Lower lobe of right lung (tissue), 2 donors: ENCODE measurements around the gene THUMPD3. TPM values are rescaled to one million over a fixed set of nuclear protein-coding genes. Genes with fewer than 3 reads are reported as not detected.

Experiments
- ATAC-seq, 2 donors: fragments of 200-7000 bp; cut with Tn5 transposase; one replicate each; pipeline ENCODE4 v1.9.1; 2020 to 2022; ENCODE audit warnings: mild to moderate bottlenecking in 2 of 2, moderate library complexity in 2 of 2
- DNase-seq: peaks from one replicate; pipeline ENCODE4 v3.0.0-alpha.2; 2020
- H3K27ac ChIP-seq: fragments of 200-600 bp; one replicate; pipeline ENCODE4 v1.8.0; 2022
- H3K27me3 ChIP-seq: fragments of 200-600 bp; one replicate; pipeline ENCODE4 v1.8.0; 2022; ENCODE audit warnings: low read depth
- H3K36me3 ChIP-seq: fragments of 200-600 bp; one replicate; pipeline ENCODE4 v1.8.0; 2022; ENCODE audit warnings: mild to moderate bottlenecking
- H3K4me1 ChIP-seq: fragments of 200-600 bp; one replicate; pipeline ENCODE4 v1.8.0; 2022
- H3K4me3 ChIP-seq: fragments of 200-600 bp; one replicate; pipeline ENCODE4 v1.8.0; 2022; ENCODE audit warnings: mild to moderate bottlenecking
- H3K9me3 ChIP-seq: fragments of 200-600 bp; one replicate; pipeline ENCODE4 v1.8.0; 2022
- intact Hi-C: fragments of 100-400 bp; cut with DNase I; formaldehyde crosslinking; loops from one replicate; pipeline ENCODE4 v1.11.0; 2022
- total RNA-seq: library from RNA; stranded (reverse); fragmentation: NEBNext Ultra II Directional; extraction: Animal tissue kit (Norgen Biotek cat#: 25700); gene quantifications from one replicate; pipeline ENCODE4 v1.2.1, GENCODE V29; 2021
- TF ChIP-seq, protein P1 (sequence below): fragments of 200-600 bp; IDR thresholded peaks from one replicate; pipeline ENCODE4 v1.8.0; 2022; ENCODE audit warnings: antibody characterized with exemption, mild to moderate bottlenecking
- donor health status: DM: no; HTN: yes; CAD: no; lungs with severe emphysema.

THUMPD3 gene
- total RNA-seq, 1 donor from 2014 or later = 29.2 TPM

DNA sequence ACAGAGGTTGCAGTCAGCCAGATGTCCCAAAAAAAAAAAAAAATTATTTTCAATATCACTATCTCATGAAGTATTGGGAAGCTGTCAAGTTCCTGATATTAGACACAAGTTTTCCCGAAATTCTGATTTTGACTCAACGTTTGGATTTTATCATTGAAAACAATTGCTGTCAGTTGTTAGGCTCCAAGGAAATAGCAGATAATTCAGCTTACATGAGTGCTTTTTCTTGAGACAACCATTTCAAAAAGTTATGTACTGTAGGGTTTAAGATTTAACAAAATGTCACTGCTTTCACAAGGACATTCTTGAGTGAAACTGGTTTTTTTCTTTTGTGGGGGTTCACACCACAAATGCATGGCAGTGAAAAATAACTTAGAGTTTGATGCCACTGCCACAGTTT, 25.3 kb downstream of the THUMPD3 start:
- H3K27me3 ChIP-seq = no peaks in the 10 kb centered on the region
- peaks cover 93% of the 10 kb centered on the region for H3K36me3 ChIP-seq
- no peak overlapping the region for H3K27ac ChIP-seq
- DNase-seq = no peak
- intact Hi-C loops = no loop called here
- H3K4me3 ChIP-seq = no peak overlapping the region
- no peak for ATAC-seq
- TF ChIP-seq, protein P1, sequence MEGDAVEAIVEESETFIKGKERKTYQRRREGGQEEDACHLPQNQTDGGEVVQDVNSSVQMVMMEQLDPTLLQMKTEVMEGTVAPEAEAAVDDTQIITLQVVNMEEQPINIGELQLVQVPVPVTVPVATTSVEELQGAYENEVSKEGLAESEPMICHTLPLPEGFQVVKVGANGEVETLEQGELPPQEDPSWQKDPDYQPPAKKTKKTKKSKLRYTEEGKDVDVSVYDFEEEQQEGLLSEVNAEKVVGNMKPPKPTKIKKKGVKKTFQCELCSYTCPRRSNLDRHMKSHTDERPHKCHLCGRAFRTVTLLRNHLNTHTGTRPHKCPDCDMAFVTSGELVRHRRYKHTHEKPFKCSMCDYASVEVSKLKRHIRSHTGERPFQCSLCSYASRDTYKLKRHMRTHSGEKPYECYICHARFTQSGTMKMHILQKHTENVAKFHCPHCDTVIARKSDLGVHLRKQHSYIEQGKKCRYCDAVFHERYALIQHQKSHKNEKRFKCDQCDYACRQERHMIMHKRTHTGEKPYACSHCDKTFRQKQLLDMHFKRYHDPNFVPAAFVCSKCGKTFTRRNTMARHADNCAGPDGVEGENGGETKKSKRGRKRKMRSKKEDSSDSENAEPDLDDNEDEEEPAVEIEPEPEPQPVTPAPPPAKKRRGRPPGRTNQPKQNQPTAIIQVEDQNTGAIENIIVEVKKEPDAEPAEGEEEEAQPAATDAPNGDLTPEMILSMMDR = no peak
- peaks cover 22% of the 10 kb centered on the region for H3K4me1 ChIP-seq
- no peaks in the 10 kb centered on the region for H3K9me3 ChIP-seq

DNA sequence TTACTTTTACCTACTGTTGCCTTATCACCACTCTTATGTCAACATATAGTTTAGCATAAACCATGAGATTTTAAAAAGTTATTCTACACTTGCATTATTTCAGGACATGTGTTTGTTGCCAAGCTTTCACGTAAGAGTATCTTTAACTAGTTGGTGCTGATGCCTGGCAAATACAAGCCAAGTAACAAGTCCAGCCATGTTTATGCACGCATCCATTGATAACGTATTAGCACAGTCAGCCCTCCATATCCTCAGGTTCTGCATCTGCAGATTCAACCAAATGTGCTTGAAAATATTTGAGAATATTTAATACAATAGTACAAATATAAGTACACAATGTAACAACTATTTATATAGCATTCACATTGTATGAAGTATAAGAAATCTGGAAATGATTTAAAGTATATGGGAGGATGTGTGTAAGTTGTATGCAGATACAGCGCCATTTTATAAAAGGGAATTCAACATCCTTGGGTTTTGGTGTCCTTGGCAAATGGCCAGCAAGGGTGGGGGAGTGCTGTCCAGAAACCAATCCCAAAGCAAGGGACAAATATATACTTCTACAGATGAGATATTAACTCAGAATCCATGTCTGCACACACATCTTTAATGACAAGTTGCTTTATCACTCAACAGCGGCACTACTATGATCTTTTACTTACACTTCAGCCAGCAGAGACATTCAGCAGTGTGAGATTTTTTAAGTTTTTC, 25.9 kb downstream of the THUMPD3 start:
- H3K27me3 ChIP-seq = no peaks in the 10 kb centered on the region
- peaks cover 93% of the 10 kb centered on the region for H3K36me3 ChIP-seq
- ATAC-seq (no peak), DNase-seq (no peak)
- H3K4me3 ChIP-seq = no peak overlapping the region
- TF ChIP-seq, protein P1 = no peak
- no peaks in the 10 kb centered on the region for H3K9me3 ChIP-seq
- peaks cover 28% of the 10 kb centered on the region for H3K4me1 ChIP-seq
- no peak overlapping the region for H3K27ac ChIP-seq
- intact Hi-C loops = no loop called here

DNA sequence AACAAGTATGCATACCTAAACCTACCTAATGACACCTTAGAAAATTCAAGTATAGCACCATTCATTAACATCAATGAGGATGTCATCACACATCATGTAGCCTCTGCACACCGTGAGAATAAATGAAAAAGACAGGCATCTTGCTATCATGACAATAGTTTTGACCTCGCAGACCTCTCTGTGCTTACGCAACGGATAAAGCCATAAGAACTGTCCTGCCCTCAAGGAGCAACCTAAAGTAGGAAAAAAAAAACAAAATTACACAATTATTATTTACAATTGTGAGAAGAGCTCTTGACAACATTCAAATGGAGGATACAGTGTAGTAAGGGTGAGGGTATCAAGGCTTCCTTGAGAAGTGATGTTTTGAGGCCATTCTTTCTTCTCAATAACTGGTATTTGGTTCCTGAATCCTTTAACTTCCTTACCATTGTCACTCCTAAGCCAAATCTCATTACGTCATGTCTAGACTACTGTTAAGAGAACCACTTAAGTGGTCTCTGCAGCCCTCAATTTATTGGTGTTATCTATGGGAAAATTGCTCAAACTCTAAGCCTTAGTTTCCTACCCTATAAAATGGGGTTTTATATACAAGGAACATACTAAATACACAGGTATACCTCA, 27.5 kb downstream of the THUMPD3 start:
- H3K4me1 ChIP-seq = peaks cover 45% of the 10 kb centered on the region
- ATAC-seq (no peak), DNase-seq (no peak)
- intact Hi-C loops = no loop called here
- H3K27ac ChIP-seq = no peak overlapping the region
- TF ChIP-seq, protein P1 = no peak
- H3K4me3 ChIP-seq = no peak overlapping the region
- no peaks in the 10 kb centered on the region for H3K27me3 ChIP-seq
- no peaks in the 10 kb centered on the region for H3K9me3 ChIP-seq
- peaks cover 92% of the 10 kb centered on the region for H3K36me3 ChIP-seq

DNA sequence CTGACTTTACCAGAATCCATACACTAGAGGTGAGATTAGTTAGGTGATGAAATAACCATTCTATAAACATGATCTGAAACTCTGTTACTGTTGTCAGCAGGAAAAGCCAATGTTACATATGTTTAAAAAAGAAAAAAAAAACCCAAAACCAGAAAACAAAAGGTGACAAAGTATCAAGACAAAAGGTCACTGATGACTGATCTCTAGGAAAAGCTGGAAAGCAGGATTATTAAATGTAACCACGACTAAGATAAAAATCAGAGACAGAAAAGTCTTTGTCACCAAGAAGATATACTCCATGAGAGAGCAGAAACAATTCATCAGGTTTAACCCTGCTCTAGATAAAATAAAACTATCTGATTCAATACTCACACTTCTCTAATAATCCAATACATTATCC, 29.2 kb downstream of the THUMPD3 start:
- H3K27ac ChIP-seq = no peak overlapping the region
- ATAC-seq (no peak), DNase-seq (no peak)
- intact Hi-C loops = no loop called here
- no peak overlapping the region for H3K4me3 ChIP-seq
- peaks cover 77% of the 10 kb centered on the region for H3K36me3 ChIP-seq
- TF ChIP-seq, protein P1 = no peak
- H3K27me3 ChIP-seq = no peaks in the 10 kb centered on the region
- H3K9me3 ChIP-seq = no peaks in the 10 kb centered on the region
- H3K4me1 ChIP-seq = peaks cover 49% of the 10 kb centered on the region

DNA sequence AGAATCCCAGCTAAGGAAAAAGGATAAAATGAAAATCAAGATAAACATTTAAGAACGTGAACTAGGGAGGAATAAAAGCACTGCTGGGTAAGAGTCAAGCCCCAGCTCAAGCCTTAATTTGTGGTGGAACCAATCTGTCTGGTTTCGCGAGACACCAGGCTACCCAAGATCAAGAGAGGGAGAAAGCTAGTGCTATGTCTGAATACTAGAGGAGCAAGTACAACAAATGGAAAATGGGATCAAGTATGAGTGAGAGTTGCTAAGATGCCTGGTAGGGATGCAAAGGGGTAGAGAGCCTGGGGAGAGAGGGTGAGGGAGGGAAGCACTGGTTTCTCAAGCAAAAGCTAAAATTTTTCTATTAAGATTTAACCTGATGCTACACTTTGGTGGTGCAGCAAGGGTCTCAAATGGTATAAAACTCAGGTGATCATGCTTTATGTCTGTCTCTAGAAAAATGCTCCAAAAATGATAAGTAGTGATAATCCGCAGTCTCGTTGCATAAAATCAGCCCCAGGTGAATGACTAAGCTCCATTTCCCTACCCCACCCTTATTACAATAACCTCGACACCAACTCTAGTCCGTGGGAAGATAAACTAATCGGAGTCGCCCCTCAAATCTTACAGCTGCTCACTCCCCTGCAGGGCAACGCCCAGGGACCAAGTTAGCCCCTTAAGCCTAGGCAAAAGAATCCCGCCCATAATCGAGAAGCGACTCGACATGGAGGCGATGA, 32.9 kb downstream of the THUMPD3 start:
- intact Hi-C loops = no loop called here
- H3K4me3 ChIP-seq = peak overlapping the region; percentile 89
- no peak for ATAC-seq
- H3K36me3 ChIP-seq = peaks cover 40% of the 10 kb centered on the region
- H3K9me3 ChIP-seq = no peaks in the 10 kb centered on the region
- H3K27me3 ChIP-seq = no peaks in the 10 kb centered on the region
- H3K4me1 ChIP-seq = peaks cover 69% of the 10 kb centered on the region
- no peak for DNase-seq
- peak overlapping the region; percentile 98 for H3K27ac ChIP-seq
- TF ChIP-seq, protein P1 = no peak
